HepG2 (cell line): ENCODE results near the gene STX10.

Experiments
- CREM ChIP-seq, 2 experiments: sonication (generic) in 1 of 2; formaldehyde crosslinking in 1 of 2; IDR thresholded peaks; 2 replicates each; pipeline versions ENCODE4 v1.4.0 to v1.6.1; 2016 to 2020; ENCODE audit warnings: antibody characterized with exemption in 1 of 2, mild to moderate bottlenecking in 1 of 2, missing genetic modification reagents in 1 of 2
- ETV5 ChIP-seq: IDR thresholded peaks from 2 replicates; pipeline ENCODE4 v1.6.1; 2018; ENCODE audit warnings: missing biosample characterization, missing genetic modification reagents, inconsistent platforms, borderline replicate concordance
- JUND ChIP-seq: sonication (generic); formaldehyde crosslinking; IDR thresholded peaks from 2 replicates; pipeline ENCODE4 v1.8.0; 2022; ENCODE audit warnings: mild to moderate bottlenecking, missing genetic modification reagents
- KDM4B ChIP-seq: sonication (generic); formaldehyde crosslinking; IDR thresholded peaks from 2 replicates; pipeline ENCODE4 v1.4.0; 2020; ENCODE audit warnings: missing genetic modification reagents
- MZF1 ChIP-seq: sonication (generic); formaldehyde crosslinking; IDR thresholded peaks from 2 replicates; pipeline ENCODE4 v1.8.1; 2023; ENCODE audit warnings: mild to moderate bottlenecking, missing genetic modification reagents, borderline replicate concordance
- NFYB ChIP-seq: sonication (generic); formaldehyde crosslinking; IDR thresholded peaks from 2 replicates; pipeline ENCODE4 v1.4.0; 2020; ENCODE audit warnings: missing genetic modification reagents
- RFXANK ChIP-seq: IDR thresholded peaks from 2 replicates; pipeline ENCODE4 v1.6.1; 2016
- SMARCE1 ChIP-seq: fragments of 450-650 bp; IDR thresholded peaks from 2 replicates; pipeline ENCODE4 v1.6.1; 2017; ENCODE audit warnings: borderline replicate concordance
- ZC3H4 ChIP-seq: sonication (generic); formaldehyde crosslinking; IDR thresholded peaks from 2 replicates; pipeline ENCODE4 v1.4.0; 2020; ENCODE audit warnings: missing genetic modification reagents, borderline replicate concordance
- TF ChIP-seq, protein P1 (sequence below): sonication (generic); formaldehyde crosslinking; IDR thresholded peaks from 2 replicates; pipeline ENCODE4 v1.5.0; 2020; ENCODE audit warnings: mild to moderate bottlenecking, missing genetic modification reagents, moderate library complexity
- TF ChIP-seq, protein P2 (sequence below), 2 experiments: sonication (generic) in 1 of 2; formaldehyde crosslinking in 1 of 2; IDR thresholded peaks; 2 replicates each; pipeline versions ENCODE4 v1.5.1 to v1.6.1; 2011 to 2020; ENCODE audit warnings: borderline replicate concordance in 1 of 2, low read depth in 1 of 2, low read length in 1 of 2, mild to moderate bottlenecking in 1 of 2, missing genetic modification reagents in 1 of 2, moderate library complexity in 1 of 2
- TF ChIP-seq, protein P3 (sequence below), 2 experiments: IDR thresholded peaks; 2 replicates each; pipeline ENCODE4 v1.6.1; 2011 to 2012; ENCODE audit warnings: low read length in 2 of 2, borderline replicate concordance in 1 of 2, low read depth in 1 of 2, mild to moderate bottlenecking in 1 of 2, moderate library complexity in 1 of 2

DNA sequence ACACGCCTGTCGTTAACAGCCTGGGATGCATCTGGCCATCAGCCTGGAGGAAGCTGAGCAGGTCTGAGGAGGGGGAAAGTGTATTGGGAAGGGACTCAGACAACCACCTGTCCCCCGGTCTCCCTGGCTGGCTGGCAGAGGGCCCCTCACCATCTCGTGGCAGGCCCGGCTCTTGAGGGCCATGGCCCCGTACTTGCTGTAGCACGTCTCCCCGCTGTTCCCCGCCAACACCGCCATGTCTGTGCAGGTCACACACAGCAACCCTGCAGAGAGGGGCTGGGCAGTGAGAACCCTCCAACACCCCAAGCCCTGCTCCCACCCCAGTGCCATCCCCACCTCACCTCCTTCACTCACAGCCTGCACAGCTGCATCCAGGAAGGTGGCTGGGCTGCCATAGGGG lies 37.6 kb downstream of the STX10 start:
- TF ChIP-seq ETV5 (CRISPR knock-in tag) = no peak
- TF ChIP-seq, protein P1, sequence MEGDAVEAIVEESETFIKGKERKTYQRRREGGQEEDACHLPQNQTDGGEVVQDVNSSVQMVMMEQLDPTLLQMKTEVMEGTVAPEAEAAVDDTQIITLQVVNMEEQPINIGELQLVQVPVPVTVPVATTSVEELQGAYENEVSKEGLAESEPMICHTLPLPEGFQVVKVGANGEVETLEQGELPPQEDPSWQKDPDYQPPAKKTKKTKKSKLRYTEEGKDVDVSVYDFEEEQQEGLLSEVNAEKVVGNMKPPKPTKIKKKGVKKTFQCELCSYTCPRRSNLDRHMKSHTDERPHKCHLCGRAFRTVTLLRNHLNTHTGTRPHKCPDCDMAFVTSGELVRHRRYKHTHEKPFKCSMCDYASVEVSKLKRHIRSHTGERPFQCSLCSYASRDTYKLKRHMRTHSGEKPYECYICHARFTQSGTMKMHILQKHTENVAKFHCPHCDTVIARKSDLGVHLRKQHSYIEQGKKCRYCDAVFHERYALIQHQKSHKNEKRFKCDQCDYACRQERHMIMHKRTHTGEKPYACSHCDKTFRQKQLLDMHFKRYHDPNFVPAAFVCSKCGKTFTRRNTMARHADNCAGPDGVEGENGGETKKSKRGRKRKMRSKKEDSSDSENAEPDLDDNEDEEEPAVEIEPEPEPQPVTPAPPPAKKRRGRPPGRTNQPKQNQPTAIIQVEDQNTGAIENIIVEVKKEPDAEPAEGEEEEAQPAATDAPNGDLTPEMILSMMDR (CRISPR knock-in tag) = no peak
- no peak for TF ChIP-seq NFYB (CRISPR knock-in tag)
- TF ChIP-seq MZF1 (CRISPR knock-in tag) = no peak
- TF ChIP-seq JUND = no peak
- TF ChIP-seq, protein P2, sequence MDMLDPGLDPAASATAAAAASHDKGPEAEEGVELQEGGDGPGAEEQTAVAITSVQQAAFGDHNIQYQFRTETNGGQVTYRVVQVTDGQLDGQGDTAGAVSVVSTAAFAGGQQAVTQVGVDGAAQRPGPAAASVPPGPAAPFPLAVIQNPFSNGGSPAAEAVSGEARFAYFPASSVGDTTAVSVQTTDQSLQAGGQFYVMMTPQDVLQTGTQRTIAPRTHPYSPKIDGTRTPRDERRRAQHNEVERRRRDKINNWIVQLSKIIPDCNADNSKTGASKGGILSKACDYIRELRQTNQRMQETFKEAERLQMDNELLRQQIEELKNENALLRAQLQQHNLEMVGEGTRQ (IDR thresholded peaks at IDR 0.05; ENCODE audit: low read depth, low read length) = no peak
- TF ChIP-seq, protein P2 (CRISPR knock-in tag; IDR thresholded peaks at IDR 0.05; ENCODE audit: borderline replicate concordance) = no peak
- TF ChIP-seq, protein P3, sequence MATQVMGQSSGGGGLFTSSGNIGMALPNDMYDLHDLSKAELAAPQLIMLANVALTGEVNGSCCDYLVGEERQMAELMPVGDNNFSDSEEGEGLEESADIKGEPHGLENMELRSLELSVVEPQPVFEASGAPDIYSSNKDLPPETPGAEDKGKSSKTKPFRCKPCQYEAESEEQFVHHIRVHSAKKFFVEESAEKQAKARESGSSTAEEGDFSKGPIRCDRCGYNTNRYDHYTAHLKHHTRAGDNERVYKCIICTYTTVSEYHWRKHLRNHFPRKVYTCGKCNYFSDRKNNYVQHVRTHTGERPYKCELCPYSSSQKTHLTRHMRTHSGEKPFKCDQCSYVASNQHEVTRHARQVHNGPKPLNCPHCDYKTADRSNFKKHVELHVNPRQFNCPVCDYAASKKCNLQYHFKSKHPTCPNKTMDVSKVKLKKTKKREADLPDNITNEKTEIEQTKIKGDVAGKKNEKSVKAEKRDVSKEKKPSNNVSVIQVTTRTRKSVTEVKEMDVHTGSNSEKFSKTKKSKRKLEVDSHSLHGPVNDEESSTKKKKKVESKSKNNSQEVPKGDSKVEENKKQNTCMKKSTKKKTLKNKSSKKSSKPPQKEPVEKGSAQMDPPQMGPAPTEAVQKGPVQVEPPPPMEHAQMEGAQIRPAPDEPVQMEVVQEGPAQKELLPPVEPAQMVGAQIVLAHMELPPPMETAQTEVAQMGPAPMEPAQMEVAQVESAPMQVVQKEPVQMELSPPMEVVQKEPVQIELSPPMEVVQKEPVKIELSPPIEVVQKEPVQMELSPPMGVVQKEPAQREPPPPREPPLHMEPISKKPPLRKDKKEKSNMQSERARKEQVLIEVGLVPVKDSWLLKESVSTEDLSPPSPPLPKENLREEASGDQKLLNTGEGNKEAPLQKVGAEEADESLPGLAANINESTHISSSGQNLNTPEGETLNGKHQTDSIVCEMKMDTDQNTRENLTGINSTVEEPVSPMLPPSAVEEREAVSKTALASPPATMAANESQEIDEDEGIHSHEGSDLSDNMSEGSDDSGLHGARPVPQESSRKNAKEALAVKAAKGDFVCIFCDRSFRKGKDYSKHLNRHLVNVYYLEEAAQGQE (IDR thresholded peaks at IDR 0.05; ENCODE audit: borderline replicate concordance in 1 of 2, low read depth in 1 of 2, low read length in 2 of 2) = no peak
- TF ChIP-seq KDM4B (CRISPR knock-in tag) = no peak
- no peak for TF ChIP-seq ZC3H4 (CRISPR knock-in tag)
- TF ChIP-seq CREM (IDR thresholded peaks at IDR 0.05) = no peak
- no peak for TF ChIP-seq CREM (CRISPR knock-in tag; IDR thresholded peaks at IDR 0.05)
- TF ChIP-seq SMARCE1 = no peak
- no peak for TF ChIP-seq RFXANK (CRISPR knock-in tag)
